KMS-11 (cell line): Measurements from ENCODE around the gene BABAM2.
A peak's percentile ranks its signal among the peaks of the same experiment; 100 is the strongest.

Source experiments
- H2AFZ ChIP-seq: fragments of 200-600 bp; sonication (generic); 2 replicates; pipeline ENCODE4 v1.6.1; 2016; ENCODE audit warnings: antibody characterized with exemption, mixed run types, low read depth
- H3K27ac ChIP-seq: fragments of 200-600 bp; sonication (generic); 2 replicates; pipeline ENCODE4 v1.6.1; 2016; ENCODE audit warnings: mild to moderate bottlenecking, mixed run types
- H3K27me3 ChIP-seq: fragments of 200-600 bp; sonication (generic); 2 replicates; pipeline ENCODE4 v1.6.1; 2017; ENCODE audit warnings: mild to moderate bottlenecking, low read depth, mixed run types, moderate library complexity; ENCODE audit not compliant: insufficient read depth
- H3K36me3 ChIP-seq: fragments of 200-600 bp; sonication (generic); 2 replicates; pipeline ENCODE4 v1.6.1; 2017; ENCODE audit warnings: mild to moderate bottlenecking, mixed run types; ENCODE audit not compliant: insufficient read depth
- H3K4me1 ChIP-seq: fragments of 200-600 bp; sonication (generic); 2 replicates; pipeline ENCODE4 v1.6.1; 2016; ENCODE audit warnings: mild to moderate bottlenecking, low read depth, mixed run types; ENCODE audit not compliant: poor library complexity, severe bottlenecking
- H3K4me2 ChIP-seq: fragments of 200-600 bp; sonication (generic); 2 replicates; pipeline ENCODE4 v1.7.0; 2016; ENCODE audit warnings: mild to moderate bottlenecking, mixed run types
- H3K4me3 ChIP-seq: fragments of 200-600 bp; sonication (generic); IDR thresholded peaks from 2 replicates; pipeline ENCODE4 v1.6.1; 2017; ENCODE audit warnings: low read depth, low read length, mixed read lengths; ENCODE audit not compliant: insufficient read depth
- H3K79me2 ChIP-seq: fragments of 200-600 bp; sonication (generic); 2 replicates; pipeline ENCODE4 v1.6.1; 2016; ENCODE audit warnings: low read depth, mixed run types; ENCODE audit not compliant: insufficient read depth
- H3K9ac ChIP-seq: fragments of 200-600 bp; sonication (generic); 2 replicates; pipeline ENCODE4 v1.6.1; 2016; ENCODE audit warnings: mild to moderate bottlenecking, mixed run types
- H4K20me1 ChIP-seq: fragments of 200-600 bp; sonication (generic); 2 replicates; pipeline ENCODE4 v1.6.1; 2016; ENCODE audit warnings: mild to moderate bottlenecking, mixed run types; ENCODE audit not compliant: insufficient read depth
- TF ChIP-seq, protein P1 (sequence below): fragments of 200-600 bp; sonication (generic); conservative IDR thresholded peaks from 2 replicates; pipeline ENCODE4 v1.6.1; 2017; ENCODE audit warnings: low read depth, mild to moderate bottlenecking, antibody characterized with exemption, low read length, moderate library complexity, mixed read lengths

BABAM2 gene

DNA sequence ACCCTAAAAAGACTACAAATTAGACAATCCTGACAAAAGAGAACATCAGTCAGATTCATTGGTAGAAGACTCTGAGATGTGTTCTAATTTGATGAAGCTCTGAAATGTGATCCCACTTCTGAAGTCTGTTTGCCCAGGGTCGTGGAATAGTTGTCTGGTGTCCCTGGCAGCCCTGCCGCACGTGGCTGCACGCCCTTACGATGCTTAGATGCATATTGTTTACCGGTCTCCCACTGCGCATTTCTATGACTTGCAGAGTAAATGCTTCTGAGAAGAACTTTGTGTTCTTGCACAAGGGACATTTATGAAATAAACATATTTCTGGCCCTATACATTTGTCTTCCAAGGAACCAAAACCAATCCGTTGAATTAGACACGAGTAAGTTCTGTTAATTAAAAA, 243.2 kb downstream of the BABAM2 start:
- H3K4me1 ChIP-seq = peaks cover 30% of the 10 kb centered on the region
- H3K79me2 ChIP-seq = no peaks in the 10 kb centered on the region
- H3K36me3 ChIP-seq = no peaks in the 10 kb centered on the region
- H3K27me3 ChIP-seq = no peaks in the 10 kb centered on the region
- peak overlapping the region; percentile 53; the same call in 1 of the 2 replicates for H3K27ac ChIP-seq
- no peak overlapping the region for H2AFZ ChIP-seq
- H4K20me1 ChIP-seq = no peaks in the 10 kb centered on the region
- peak overlapping the region; percentile 39 for H3K4me3 ChIP-seq
- TF ChIP-seq, protein P1, sequence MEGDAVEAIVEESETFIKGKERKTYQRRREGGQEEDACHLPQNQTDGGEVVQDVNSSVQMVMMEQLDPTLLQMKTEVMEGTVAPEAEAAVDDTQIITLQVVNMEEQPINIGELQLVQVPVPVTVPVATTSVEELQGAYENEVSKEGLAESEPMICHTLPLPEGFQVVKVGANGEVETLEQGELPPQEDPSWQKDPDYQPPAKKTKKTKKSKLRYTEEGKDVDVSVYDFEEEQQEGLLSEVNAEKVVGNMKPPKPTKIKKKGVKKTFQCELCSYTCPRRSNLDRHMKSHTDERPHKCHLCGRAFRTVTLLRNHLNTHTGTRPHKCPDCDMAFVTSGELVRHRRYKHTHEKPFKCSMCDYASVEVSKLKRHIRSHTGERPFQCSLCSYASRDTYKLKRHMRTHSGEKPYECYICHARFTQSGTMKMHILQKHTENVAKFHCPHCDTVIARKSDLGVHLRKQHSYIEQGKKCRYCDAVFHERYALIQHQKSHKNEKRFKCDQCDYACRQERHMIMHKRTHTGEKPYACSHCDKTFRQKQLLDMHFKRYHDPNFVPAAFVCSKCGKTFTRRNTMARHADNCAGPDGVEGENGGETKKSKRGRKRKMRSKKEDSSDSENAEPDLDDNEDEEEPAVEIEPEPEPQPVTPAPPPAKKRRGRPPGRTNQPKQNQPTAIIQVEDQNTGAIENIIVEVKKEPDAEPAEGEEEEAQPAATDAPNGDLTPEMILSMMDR = no peak
- no peak overlapping the region for H3K9ac ChIP-seq
- peak overlapping the region; percentile 77 for H3K4me2 ChIP-seq

DNA sequence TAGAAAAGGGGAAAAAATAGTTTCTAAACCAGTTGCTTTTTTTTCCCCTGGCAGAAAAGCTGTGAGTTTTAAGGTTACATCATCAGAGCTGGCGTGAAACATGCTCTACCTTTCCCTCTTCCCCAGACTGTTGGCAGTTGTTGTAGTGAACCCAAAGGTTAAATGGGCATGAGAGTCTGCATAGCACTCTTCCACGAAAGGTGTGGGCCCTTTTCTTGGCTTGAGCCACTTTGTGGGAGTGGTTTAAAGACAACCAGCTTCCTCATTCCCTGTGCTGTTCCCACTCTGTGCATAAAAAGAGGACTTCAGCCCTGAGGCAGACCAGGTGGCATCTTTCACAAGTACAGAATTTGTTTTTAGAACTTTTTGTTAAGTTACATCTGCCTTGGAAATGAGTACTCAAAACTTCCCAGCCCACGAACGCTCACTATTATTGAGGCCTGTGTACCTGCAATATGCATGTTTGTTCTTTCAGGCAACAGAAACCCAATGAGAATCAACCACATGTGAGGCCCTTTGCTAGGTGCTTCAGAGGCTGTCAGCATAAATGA, 243.8 kb downstream of the BABAM2 start:
- Histone ChIP-seq H3K4me1 (peaks cover 30% of the 10 kb centered on the region), H3K27me3 (no peaks in the 10 kb centered on the region), H2AFZ (peak overlapping the region; percentile 34), H3K4me3 (peak overlapping the region; percentile 39), H3K9ac (peak overlapping the region; percentile 33; the same call in 1 of the 2 replicates), H3K79me2 (no peaks in the 10 kb centered on the region), H3K27ac (peak overlapping the region; percentile 53), H3K36me3 (no peaks in the 10 kb centered on the region), H4K20me1 (no peaks in the 10 kb centered on the region), H3K4me2 (peak overlapping the region; percentile 77)
- TF ChIP-seq, protein P1 = no peak

DNA sequence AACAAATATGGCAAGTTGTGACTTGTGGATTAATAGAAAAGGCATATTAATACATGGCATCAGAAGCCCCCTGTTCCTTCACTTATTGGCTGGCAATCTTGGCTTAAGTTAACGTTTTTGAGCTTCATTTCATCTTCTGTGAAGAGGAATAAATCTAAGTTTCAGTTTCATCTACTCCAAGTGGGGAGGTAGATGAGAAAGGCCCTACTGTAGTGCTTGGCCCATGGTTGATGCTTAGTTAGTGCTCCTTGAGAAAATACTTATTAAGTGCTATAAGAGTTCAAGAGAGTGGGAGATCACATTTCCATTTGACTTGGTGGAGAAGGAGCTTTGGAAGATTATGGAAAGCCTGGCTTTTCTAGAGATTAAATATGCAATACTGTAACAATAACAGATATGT, 244.3 kb downstream of the BABAM2 start:
- TF ChIP-seq, protein P1 = no peak
- H4K20me1 ChIP-seq = no peaks in the 10 kb centered on the region
- peak overlapping the region; percentile 39 for H3K4me3 ChIP-seq
- no peaks in the 10 kb centered on the region for H3K27me3 ChIP-seq
- peak overlapping the region; percentile 53 for H3K27ac ChIP-seq
- H3K79me2 ChIP-seq = no peaks in the 10 kb centered on the region
- peak overlapping the region; percentile 34 for H2AFZ ChIP-seq
- H3K36me3 ChIP-seq = no peaks in the 10 kb centered on the region
- peaks cover 30% of the 10 kb centered on the region for H3K4me1 ChIP-seq
- peak overlapping the region; percentile 77 for H3K4me2 ChIP-seq
- H3K9ac ChIP-seq = peak overlapping the region; percentile 33; the same call in 1 of the 2 replicates

DNA sequence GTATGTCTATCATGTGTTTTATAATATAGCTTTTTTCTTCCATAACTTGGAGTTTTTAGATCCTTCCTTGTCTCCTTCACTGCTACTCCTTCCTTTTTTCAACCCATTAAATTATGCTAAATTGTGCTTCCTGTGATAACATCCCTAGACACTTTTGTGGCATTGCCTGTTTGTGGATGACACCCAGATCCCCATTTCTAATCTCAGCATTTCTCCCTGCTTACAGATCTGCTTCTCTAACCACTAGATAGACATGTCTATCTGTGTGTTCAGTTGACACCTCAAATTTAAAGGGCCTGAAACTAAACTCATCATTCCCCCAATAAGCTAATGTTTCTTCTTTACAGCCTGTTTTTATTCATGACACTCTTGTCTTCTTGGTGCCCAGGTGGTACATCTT, 244.8 kb downstream of the BABAM2 start:
- TF ChIP-seq, protein P1 = no peak
- Histone ChIP-seq H3K4me3 (no peak overlapping the region), H3K27me3 (no peaks in the 10 kb centered on the region), H3K4me1 (peaks cover 30% of the 10 kb centered on the region), H2AFZ (no peak overlapping the region), H3K9ac (no peak overlapping the region), H3K36me3 (no peaks in the 10 kb centered on the region), H3K4me2 (peak overlapping the region; percentile 77; the same call in 1 of the 2 replicates), H4K20me1 (no peaks in the 10 kb centered on the region), H3K79me2 (no peaks in the 10 kb centered on the region), H3K27ac (peak overlapping the region; percentile 53; the same call in 1 of the 2 replicates)
